Neural progenitor cell (in vitro differentiated cells): ENCODE results near the gene CELSR1. TPM values are rescaled to one million over a fixed set of nuclear protein-coding genes. Genes with fewer than 3 reads are reported as not detected.

ENCODE experiments used
- DNase-seq: peaks from one replicate; pipeline ENCODE4 v3.0.0-alpha.2; 2016; ENCODE audit warnings: low spot score
- H2AFZ ChIP-seq: fragments of 200-600 bp; sonication (generic); replicated peaks from 2 replicates; pipeline ENCODE4 v1.6.1; 2016; ENCODE audit warnings: antibody characterized with exemption
- H3F3A ChIP-seq: fragments of 200-600 bp; sonication (generic); 2 replicates; pipeline ENCODE4 v1.6.1; 2016; ENCODE audit warnings: antibody characterized with exemption, low read depth
- H3K27ac ChIP-seq: fragments of 200-600 bp; sonication (generic); 2 replicates; pipeline ENCODE4 v1.5.1; 2016; ENCODE audit warnings: mild to moderate bottlenecking
- H3K27me3 ChIP-seq: fragments of 200-600 bp; sonication (generic); 2 replicates; pipeline ENCODE4 v1.6.1; 2016; ENCODE audit warnings: mild to moderate bottlenecking, moderate library complexity
- H3K36me3 ChIP-seq: fragments of 200-600 bp; sonication (generic); 2 replicates; pipeline ENCODE4 v1.5.1; 2016
- H3K4me1 ChIP-seq: fragments of 200-600 bp; sonication (generic); 2 replicates; pipeline ENCODE4 v1.6.1; 2016; ENCODE audit warnings: mixed run types
- H3K4me2 ChIP-seq: fragments of 200-600 bp; sonication (generic); 2 replicates; pipeline ENCODE4 v1.6.1; 2016
- H3K4me3 ChIP-seq: fragments of 200-600 bp; sonication (generic); 2 replicates; pipeline ENCODE4 v1.5.1; 2016
- H3K79me2 ChIP-seq: fragments of 200-600 bp; sonication (generic); 2 replicates; pipeline ENCODE4 v1.6.1; 2016; ENCODE audit warnings: low read depth
- H3K9ac ChIP-seq: fragments of 200-600 bp; sonication (generic); 2 replicates; pipeline ENCODE4 v1.6.1; 2016
- H3K9me3 ChIP-seq: fragments of 200-600 bp; sonication (generic); 2 replicates; pipeline ENCODE4 v1.5.1; 2016; ENCODE audit warnings: low read depth
- H4K20me1 ChIP-seq: fragments of 200-600 bp; sonication (generic); 2 replicates; pipeline ENCODE4 v1.6.1; 2016; ENCODE audit warnings: low read depth
- H3K27ac Mint-ChIP-seq: 3 replicates; pipeline ENCODE4 v1.8.0; 2021; ENCODE audit warnings: mixed read lengths
- H3K27me3 Mint-ChIP-seq: 2 replicates; pipeline ENCODE4 v1.8.0; 2022; ENCODE audit warnings: low read depth, mild to moderate bottlenecking, inconsistent platforms, moderate library complexity, mixed read lengths; ENCODE audit not compliant: insufficient read depth
- H3K36me3 Mint-ChIP-seq: 3 replicates; pipeline ENCODE4 v1.8.0; 2021; ENCODE audit warnings: mixed read lengths
- H3K4me1 Mint-ChIP-seq: 3 replicates; pipeline ENCODE4 v1.8.0; 2021; ENCODE audit warnings: mixed read lengths
- H3K4me3 Mint-ChIP-seq: 3 replicates; pipeline ENCODE4 v1.8.0; 2021; ENCODE audit warnings: mild to moderate bottlenecking, moderate library complexity, mixed read lengths
- H3K9me3 Mint-ChIP-seq: 3 replicates; pipeline ENCODE4 v1.8.0; 2020; ENCODE audit warnings: mixed read lengths
- EZH2 ChIP-seq: fragments of 200-600 bp; sonication (generic); IDR thresholded peaks from 2 replicates; pipeline ENCODE4 v1.6.1; 2017; ENCODE audit warnings: antibody characterized with exemption, mild to moderate bottlenecking, moderate library complexity
- EZH2phosphoT487 ChIP-seq: fragments of 200-600 bp; sonication (generic); IDR thresholded peaks from 2 replicates; pipeline ENCODE4 v1.6.1; 2017; ENCODE audit warnings: antibody characterized with exemption
- total RNA-seq: library from RNA; depleted of rRNA; stranded (reverse); fragments of >200 nt; gene quantifications from 2 replicates; pipeline ENCODE4 v1.2.3, GENCODE V29; 2015; ENCODE audit warnings: low replicate concordance
- TF ChIP-seq, protein P1 (sequence below): fragments of 200-600 bp; sonication (generic); IDR thresholded peaks from 2 replicates; pipeline ENCODE4 v1.5.1; 2017; ENCODE audit warnings: antibody characterized with exemption, mild to moderate bottlenecking

Gene CELSR1
- total RNA-seq, 1 donor from 2014 or later = 12.3 TPM

- Mint-ChIP-seq H3K36me3 (no peaks in the 10 kb centered on the region), H3K27ac (peak overlapping the region; percentile 85), H3K9me3 (peaks cover 1% of the 10 kb centered on the region), H3K4me1 (peaks cover 36% of the 10 kb centered on the region), H3K4me3 (peak overlapping the region; percentile 92), H3K27me3 (peaks cover 7% of the 10 kb centered on the region)
- H3F3A ChIP-seq = peaks cover 15% of the 10 kb centered on the region
- H3K4me1 ChIP-seq = peaks cover 6% of the 10 kb centered on the region
- peaks cover 53% of the 10 kb centered on the region for H4K20me1 ChIP-seq
- peaks cover 45% of the 10 kb centered on the region for H3K27me3 ChIP-seq
- no peaks in the 10 kb centered on the region for H3K36me3 ChIP-seq
- TF ChIP-seq, protein P1, sequence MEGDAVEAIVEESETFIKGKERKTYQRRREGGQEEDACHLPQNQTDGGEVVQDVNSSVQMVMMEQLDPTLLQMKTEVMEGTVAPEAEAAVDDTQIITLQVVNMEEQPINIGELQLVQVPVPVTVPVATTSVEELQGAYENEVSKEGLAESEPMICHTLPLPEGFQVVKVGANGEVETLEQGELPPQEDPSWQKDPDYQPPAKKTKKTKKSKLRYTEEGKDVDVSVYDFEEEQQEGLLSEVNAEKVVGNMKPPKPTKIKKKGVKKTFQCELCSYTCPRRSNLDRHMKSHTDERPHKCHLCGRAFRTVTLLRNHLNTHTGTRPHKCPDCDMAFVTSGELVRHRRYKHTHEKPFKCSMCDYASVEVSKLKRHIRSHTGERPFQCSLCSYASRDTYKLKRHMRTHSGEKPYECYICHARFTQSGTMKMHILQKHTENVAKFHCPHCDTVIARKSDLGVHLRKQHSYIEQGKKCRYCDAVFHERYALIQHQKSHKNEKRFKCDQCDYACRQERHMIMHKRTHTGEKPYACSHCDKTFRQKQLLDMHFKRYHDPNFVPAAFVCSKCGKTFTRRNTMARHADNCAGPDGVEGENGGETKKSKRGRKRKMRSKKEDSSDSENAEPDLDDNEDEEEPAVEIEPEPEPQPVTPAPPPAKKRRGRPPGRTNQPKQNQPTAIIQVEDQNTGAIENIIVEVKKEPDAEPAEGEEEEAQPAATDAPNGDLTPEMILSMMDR = no peak
- TF ChIP-seq EZH2 (no peak), EZH2phosphoT487 (no peak)
- H3K4me2 ChIP-seq = peak overlapping the region; percentile 82
- H3K4me3 ChIP-seq = no peak overlapping the region
- H3K27ac ChIP-seq = no peak overlapping the region
- peaks cover 9% of the 10 kb centered on the region for H3K79me2 ChIP-seq
- no peak for DNase-seq
- no peak overlapping the region for H3K9ac ChIP-seq
- H3K9me3 ChIP-seq = no peaks in the 10 kb centered on the region
- H2AFZ ChIP-seq = no peak overlapping the region
Measured at GRCh38 chr22:46578251-46578823, 40.9 kb upstream of the CELSR1 start.

DNA sequence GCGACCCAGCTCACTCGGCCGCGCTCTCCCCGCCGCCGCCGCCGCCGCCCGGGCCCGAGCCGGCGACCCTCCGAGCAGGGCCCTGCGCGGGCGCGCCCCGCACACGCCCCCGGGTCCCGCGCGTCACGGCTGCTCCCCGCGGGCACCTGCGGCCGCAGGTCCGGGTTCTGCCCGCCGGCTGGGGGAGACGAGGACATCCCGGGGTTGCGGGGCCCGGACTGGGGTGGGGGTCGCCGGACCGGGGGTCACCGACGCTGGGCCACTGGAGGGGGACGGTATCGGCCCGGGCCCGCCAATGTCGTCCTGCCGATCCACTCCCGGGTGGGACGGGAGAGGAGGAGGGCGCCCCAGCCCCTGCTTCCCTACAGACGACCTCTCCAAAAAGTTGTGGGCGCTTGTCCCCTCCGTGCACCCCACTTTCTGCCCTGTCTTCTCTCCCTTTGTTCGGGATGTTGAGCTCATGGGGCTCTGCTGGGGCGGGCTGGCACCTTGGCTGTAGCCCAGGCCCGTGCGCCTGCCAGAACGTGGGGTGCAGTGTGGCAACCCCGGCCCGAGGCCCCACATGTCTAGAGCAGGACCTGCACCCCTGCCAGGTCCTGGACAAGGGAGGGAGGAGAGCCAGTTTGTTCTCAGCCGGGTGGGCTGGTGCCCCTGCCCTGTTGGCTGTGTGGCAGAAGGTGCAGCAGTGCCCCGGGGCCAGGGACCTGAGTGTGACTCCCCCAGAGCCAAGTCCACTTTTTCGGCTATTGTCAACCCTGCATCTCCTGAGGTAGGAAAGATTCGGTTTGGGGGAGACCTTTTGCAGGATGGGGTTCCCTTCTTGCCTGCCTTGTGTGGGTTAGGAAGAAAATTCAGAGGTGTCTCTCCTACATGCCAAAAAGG, 40.2 kb upstream of the CELSR1 start:
- no peak overlapping the region for H3K9ac ChIP-seq
- peak; percentile 11 for DNase-seq
- Mint-ChIP-seq H3K9me3 (no peaks in the 10 kb centered on the region), H3K36me3 (no peaks in the 10 kb centered on the region), H3K4me3 (peak overlapping the region; percentile 92), H3K27ac (peak overlapping the region; percentile 25), H3K27me3 (peaks cover 5% of the 10 kb centered on the region), H3K4me1 (peaks cover 36% of the 10 kb centered on the region)
- H3K79me2 ChIP-seq = peaks cover 9% of the 10 kb centered on the region
- TF ChIP-seq, protein P1 = no peak
- TF ChIP-seq EZH2phosphoT487 = no peak
- no peak for TF ChIP-seq EZH2
- H3K9me3 ChIP-seq = no peaks in the 10 kb centered on the region
- no peaks in the 10 kb centered on the region for H3K36me3 ChIP-seq
- H3K4me3 ChIP-seq = peak overlapping the region; percentile 76
- peaks cover 38% of the 10 kb centered on the region for H3K27me3 ChIP-seq
- H4K20me1 ChIP-seq = peaks cover 46% of the 10 kb centered on the region
- H3K27ac ChIP-seq = no peak overlapping the region
- no peak overlapping the region for H2AFZ ChIP-seq
- H3K4me1 ChIP-seq = peaks cover 6% of the 10 kb centered on the region
- H3F3A ChIP-seq = peaks cover 15% of the 10 kb centered on the region
- H3K4me2 ChIP-seq = peak overlapping the region; percentile 82

- peak; percentile 85 for DNase-seq
- H3K9me3 ChIP-seq = no peaks in the 10 kb centered on the region
- H3K27me3 ChIP-seq = peaks cover 36% of the 10 kb centered on the region
- no peak overlapping the region for H3K27ac Mint-ChIP-seq
- no peak overlapping the region for H3K27ac ChIP-seq
- peak overlapping the region; percentile 76 for H3K4me3 ChIP-seq
- H2AFZ ChIP-seq = peak overlapping the region; percentile 87
- H3K4me1 ChIP-seq = peaks cover 6% of the 10 kb centered on the region
- peaks cover 37% of the 10 kb centered on the region for H4K20me1 ChIP-seq
- peak overlapping the region; percentile 87 for H3K4me2 ChIP-seq
- H3K36me3 ChIP-seq = no peaks in the 10 kb centered on the region
- no peaks in the 10 kb centered on the region for H3K36me3 Mint-ChIP-seq
- H3K4me3 Mint-ChIP-seq = peak overlapping the region; percentile 85
- no peak overlapping the region for H3K9ac ChIP-seq
- peaks cover 36% of the 10 kb centered on the region for H3K4me1 Mint-ChIP-seq
- H3K9me3 Mint-ChIP-seq = peaks cover 3% of the 10 kb centered on the region
- peaks cover 15% of the 10 kb centered on the region for H3F3A ChIP-seq
- peaks cover 9% of the 10 kb centered on the region for H3K79me2 ChIP-seq
- peaks cover 3% of the 10 kb centered on the region for H3K27me3 Mint-ChIP-seq
- TF ChIP-seq EZH2phosphoT487 = no peak
- no peak for TF ChIP-seq EZH2
- TF ChIP-seq, protein P1 = no peak
Measured at GRCh38 chr22:46576556-46577367, 39.3 kb upstream of the CELSR1 start.
